A673 (cell line): ENCODE results near the gene TBL3. TPM values are rescaled to one million over a fixed set of nuclear protein-coding genes. Genes with fewer than 3 reads are reported as not detected.
"Not testable (repeated sequence)": the region's sequence is repeated elsewhere in the genome, so short reads cannot be mapped to it uniquely, and the experiment has no call there.

Experiments used
- BruUV-seq: library from RNA; stranded (reverse); fragments of 400-500 nt; replicated peaks from 2 replicates; lab custom pipeline; 2021; lab: Mats Ljungman, UMichigan
- CTCF ChIA-PET: fragments of 300-600 bp; sonication (Branson Sonifier 250); formaldehyde crosslinking; loops from one replicate; lab custom pipeline; 2022; ENCODE audit warnings: antibody characterized with exemption; lab: Charles Lee
- POLR2A ChIA-PET: fragments of 300-600 bp; sonication (Branson Sonifier 250); formaldehyde crosslinking; loops from one replicate; lab custom pipeline; 2022; ENCODE audit warnings: antibody characterized with exemption; ENCODE audit not compliant: low non-redundant PET; lab: Charles Lee
- DNase-seq: peaks from one replicate; pipeline ENCODE4 v3.0.0-alpha.2; 2015; ENCODE audit warnings: low spot score
- H3K27ac ChIP-seq: fragments of 200-600 bp; sonication (generic); 2 replicates; pipeline ENCODE4 v1.5.1; 2016; ENCODE audit warnings: mixed run types, low read depth, mild to moderate bottlenecking, mixed read lengths, antibody characterized with exemption, low read length; ENCODE audit not compliant: poor library complexity, severe bottlenecking
- H3K27me3 ChIP-seq: fragments of 200-600 bp; sonication (generic); replicated peaks from 2 replicates; pipeline ENCODE4 v1.6.1; 2017; ENCODE audit warnings: mixed run types, low read depth, mild to moderate bottlenecking, mixed read lengths, antibody characterized with exemption, low read length; ENCODE audit not compliant: insufficient read depth, poor library complexity
- H3K36me3 ChIP-seq: fragments of 200-600 bp; sonication (generic); 2 replicates; pipeline ENCODE4 v1.6.1; 2016; ENCODE audit warnings: mixed run types, mild to moderate bottlenecking, mixed read lengths, antibody characterized with exemption, low read length; ENCODE audit not compliant: insufficient read depth, poor library complexity, severe bottlenecking
- H3K4me1 ChIP-seq: fragments of 200-600 bp; sonication (generic); 2 replicates; pipeline ENCODE4 v1.6.1; 2017; ENCODE audit warnings: mixed run types, mild to moderate bottlenecking, mixed read lengths, antibody characterized with exemption, low read length; ENCODE audit not compliant: insufficient read depth, poor library complexity, severe bottlenecking
- H3K4me3 ChIP-seq: fragments of 200-600 bp; sonication (generic); 2 replicates; pipeline ENCODE4 v1.5.1; 2016; ENCODE audit warnings: low read depth, mixed run types, mild to moderate bottlenecking, mixed read lengths, low read length; ENCODE audit not compliant: poor library complexity, severe bottlenecking
- H3K9me3 ChIP-seq: fragments of 200-600 bp; sonication (generic); 2 replicates; pipeline ENCODE4 v1.6.1; 2016; ENCODE audit warnings: mixed run types, low read depth, mild to moderate bottlenecking, mixed read lengths, antibody characterized with exemption, low read length; ENCODE audit not compliant: poor library complexity, severe bottlenecking
- CTCF ChIP-seq: fragments of 300-800, 200-600 bp; sonication (generic); conservative IDR thresholded peaks from 2 replicates; pipeline ENCODE4 v1.5.1; 2017; ENCODE audit warnings: low read depth, mild to moderate bottlenecking, antibody characterized with exemption, low read length, moderate library complexity, mixed read lengths
- EZH2 ChIP-seq: fragments of 200-600 bp; sonication (generic); IDR thresholded peaks from 2 replicates; pipeline ENCODE4 v1.6.1; 2017; ENCODE audit warnings: borderline replicate concordance, low read depth, mild to moderate bottlenecking, mixed read lengths, antibody characterized with exemption, low read length; ENCODE audit not compliant: poor library complexity, severe bottlenecking
- intact Hi-C: fragments of 100-400 bp; cut with micrococcal nuclease; formaldehyde crosslinking; loops from one replicate; pipeline ENCODE4 v1.10.0; 2022; ENCODE audit not compliant: unreplicated experiment
- total RNA-seq: library from RNA; stranded (reverse); gene quantifications from 2 replicates; pipeline ENCODE4 v1.2.3, GENCODE V29; 2021

The TBL3 gene
- total RNA-seq, 1 experiment from 2014 or later, result 58.4 TPM

GRCh38 chr16:1961651-1962067 is 10.2 kb upstream of the TBL3 start:
- intact Hi-C loops, result no loop called here
- CTCF ChIA-PET, result interaction anchor here (1.0 kb wide), 1 partner anchor 179 kb away, joined by 3 read pairs; no protein-coding TSS in a partner anchor
- TF ChIP-seq EZH2 (no peak), CTCF (no peak)

GRCh38 chr16:1962161-1963153 is 9.4 kb upstream of the TBL3 start:
- intact Hi-C loops, POLR2A ChIA-PET, H3K9me3 ChIP-seq, DNase-seq, H3K27me3 ChIP-seq: not testable (repeated sequence)
- BruUV-seq, result TSS peak; percentile 81
- Histone ChIP-seq H3K4me1 (peaks cover 24% of the 10 kb centered on the region), H3K27ac (peak overlapping the region; percentile 95), H3K4me3 (peak overlapping the region; percentile 88), H3K36me3 (peaks cover 27% of the 10 kb centered on the region)
- CTCF ChIA-PET, result interaction anchor here (1.0 kb wide), 1 partner anchor 178 kb away, joined by 3 read pairs; no protein-coding TSS in a partner anchor

More at GRCh38 chr16:1961651-1962067, 10.2 kb upstream of the TBL3 start:
- H3K9me3 ChIP-seq, result no peaks in the 10 kb centered on the region
- H3K36me3 ChIP-seq, result peaks cover 27% of the 10 kb centered on the region
- H3K4me1 ChIP-seq, result peaks cover 24% of the 10 kb centered on the region
- H3K27ac ChIP-seq, result peak overlapping the region; percentile 20
- no peak overlapping the region for H3K4me3 ChIP-seq
- DNase-seq, result peak; percentile 52
- no TSS peak for BruUV-seq
- H3K27me3 ChIP-seq, result no peaks in the 10 kb centered on the region
- POLR2A ChIA-PET, result no interaction called here

GRCh38 chr16:1963806-1964505 is 7.9 kb upstream of the TBL3 start:
- Histone ChIP-seq H3K9me3 (no peaks in the 10 kb centered on the region), H3K27me3 (no peaks in the 10 kb centered on the region), H3K4me3 (peak overlapping the region; percentile 88), H3K4me1 (peaks cover 21% of the 10 kb centered on the region), H3K36me3 (peaks cover 27% of the 10 kb centered on the region), H3K27ac (peak overlapping the region; percentile 95)
- ChIA-PET POLR2A (interaction anchor here (0.7 kb wide), 2 partner anchors 20 to 496 kb away, joined by 9 to 17 read pairs; partner anchors contain the start of gene GFER), CTCF (interaction anchor here (0.7 kb wide), 1 partner anchor 48 kb away, joined by 7 read pairs; no protein-coding TSS in a partner anchor)
- no peak for DNase-seq
- TF ChIP-seq CTCF, result 0 out of 2 replicates have a peak, but pooled peaks have one; percentile 19
- TF ChIP-seq EZH2, result no peak
- intact Hi-C loops, result no loop called here
- no TSS peak for BruUV-seq
